NCI-H460 (cell line): ENCODE results near the gene YIPF5. TPM values are rescaled to one million over a fixed set of nuclear protein-coding genes. Genes with fewer than 3 reads are reported as not detected.

Source experiments
- DNase-seq: peaks from one replicate; pipeline ENCODE4 v3.0.0-alpha.2; 2016; ENCODE audit warnings: low read depth; ENCODE audit errors: extremely low read depth
- polyA plus RNA-seq: library from polyadenylated mRNA; depleted of rRNA; stranded (reverse); fragments of >200 nt; gene quantifications from 2 replicates; pipeline ENCODE4 v1.2.3, GENCODE V29; 2014; cell fraction: nucleus; rRNA removed
- total RNA-seq: library from RNA; depleted of rRNA; stranded (reverse); fragments of >200 nt; shearing (Covaris generic); gene quantifications from 2 replicates; pipeline ENCODE4 v1.2.3, GENCODE V29; 2014; rRNA removed

Gene YIPF5
- total RNA-seq, result 43.2 and 46.3 TPM in 2 replicates
- polyA plus RNA-seq, result 26.3 and 29.6 TPM in 2 replicates

GRCh38 chr5:144170276-144171024 lies at the start of gene YIPF5, which contains the start of gene KCTD16:
TSS of gene YIPF5 (minus strand) at chr5:144170659. CDS start at chr5:144169955, 704 bp downstream.
TSS of gene KCTD16 (plus strand) at chr5:144170873.
- DNase-seq, result peak; percentile 97

- DNase-seq, result no peak
Observed at GRCh38 chr5:144219869-144220268, 49.4 kb upstream of the YIPF5 start.

GRCh38 chr5:144210655-144211054 lies 40.2 kb upstream of the YIPF5 start:
- DNase-seq, result no peak

GRCh38 chr5:144209361-144209760 lies 38.9 kb upstream of the YIPF5 start:
- no peak for DNase-seq

GRCh38 chr5:144207875-144208444 lies 37.5 kb upstream of the YIPF5 start:
- DNase-seq, result no peak

- no peak for DNase-seq
Observed at GRCh38 chr5:144206141-144206540, 35.7 kb upstream of the YIPF5 start.

GRCh38 chr5:144205141-144205551 lies 34.7 kb upstream of the YIPF5 start:
- no peak for DNase-seq

- peak; percentile 71 for DNase-seq
Observed at GRCh38 chr5:144203750-144204596, 33.5 kb upstream of the YIPF5 start.

GRCh38 chr5:144202726-144203125 lies 32.3 kb upstream of the YIPF5 start:
- DNase-seq, result no peak

- peak; percentile 69 for DNase-seq
Observed at GRCh38 chr5:144202072-144202471, 31.6 kb upstream of the YIPF5 start.

GRCh38 chr5:144201588-144201987 lies 31.1 kb upstream of the YIPF5 start:
- no peak for DNase-seq

- peak; percentile 92 for DNase-seq
Observed at GRCh38 chr5:144198386-144198785, 27.9 kb upstream of the YIPF5 start.

GRCh38 chr5:144196612-144197011 lies 26.2 kb upstream of the YIPF5 start:
- DNase-seq, result no peak

- DNase-seq, result no peak
Observed at GRCh38 chr5:144195448-144195847, 25.0 kb upstream of the YIPF5 start.

- DNase-seq, result no peak
Observed at GRCh38 chr5:144194144-144194543, 23.7 kb upstream of the YIPF5 start.

GRCh38 chr5:144192661-144193060 lies 22.2 kb upstream of the YIPF5 start:
- no peak for DNase-seq

GRCh38 chr5:144191998-144192397 lies 21.5 kb upstream of the YIPF5 start:
- DNase-seq, result peak; percentile 85

GRCh38 chr5:144191531-144191930 lies 21.1 kb upstream of the YIPF5 start:
- no peak for DNase-seq

GRCh38 chr5:144189800-144190429 lies 19.5 kb upstream of the YIPF5 start:
- no peak for DNase-seq

- no peak for DNase-seq
Observed at GRCh38 chr5:144187699-144188294, 17.3 kb upstream of the YIPF5 start.
